Thymus (tissue), 11 donors: ENCODE results near the gene OR6B3. TPM values are rescaled to one million over a fixed set of nuclear protein-coding genes. Genes with fewer than 3 reads are reported as not detected.

ENCODE experiments used
- DNase-seq, 9 donors: peaks; one replicate each; pipeline ENCODE4 v3.0.0-alpha.2; 2013; ENCODE audit warnings: low spot score in 9 of 9, low read depth in 6 of 9, missing footprints in 1 of 9
- H3K27ac ChIP-seq, 2 donors: one replicate each; pipeline ENCODE4 v1.5.1; 2013; ENCODE audit warnings: control low read depth in 1 of 2, low read depth in 1 of 2, low read length in 1 of 2, mild to moderate bottlenecking in 1 of 2, moderate library complexity in 1 of 2
- H3K27me3 ChIP-seq, 2 donors: one replicate each; pipeline ENCODE4 v1.5.1; 2013; ENCODE audit warnings: low read length in 1 of 2; ENCODE audit not compliant: control insufficient read depth in 2 of 2, insufficient read depth in 1 of 2
- H3K36me3 ChIP-seq, 2 donors: one replicate each; pipeline ENCODE4 v1.5.1; 2013; ENCODE audit warnings: low read length in 1 of 2, mild to moderate bottlenecking in 1 of 2, moderate library complexity in 1 of 2; ENCODE audit not compliant: control insufficient read depth in 2 of 2, insufficient read depth in 2 of 2
- H3K4me1 ChIP-seq, 2 donors: one replicate each; pipeline ENCODE4 v1.5.1; 2013; ENCODE audit warnings: low read length in 2 of 2; ENCODE audit not compliant: control insufficient read depth in 2 of 2, insufficient read depth in 2 of 2
- H3K4me3 ChIP-seq, 2 donors: one replicate each; pipeline ENCODE4 v1.5.1; 2013; ENCODE audit warnings: low read length in 2 of 2, control low read depth in 1 of 2, mild to moderate bottlenecking in 1 of 2
- H3K9me3 ChIP-seq, 2 donors: one replicate each; pipeline ENCODE4 v1.5.1; 2013; ENCODE audit warnings: low read length in 1 of 2, mild to moderate bottlenecking in 1 of 2; ENCODE audit not compliant: control insufficient read depth in 2 of 2, insufficient read depth in 1 of 2
- WGBS: extraction: QIAGEN DNeasy Blood & Tissue Kit; methylation state at CpG from one replicate; pipeline ENCODE4 v1.1.7; 2013; 5-methylcytosine and 5-hydroxymethylcytosine counted together
- polyA plus RNA-seq: library from polyadenylated mRNA; stranded (reverse); fragments of 200-250 nt; gene quantifications from one replicate; pipeline ENCODE4 v1.2.3, GENCODE V29; 2013
- total RNA-seq: library from RNA; stranded (reverse); fragments of 120-200 nt; gene quantifications from one replicate; pipeline ENCODE4 v1.2.4, GENCODE V29; 2013
- donor health status: healthy.

OR6B3 gene
- total and polyA plus RNA-seq, 2 donors = not detected

- Histone ChIP-seq H3K27me3 (no peaks in the 10 kb centered on the region), H3K4me3 (no peak overlapping the region), H3K4me1 (no peaks in the 10 kb centered on the region), H3K9me3 (no peaks in the 10 kb centered on the region), H3K36me3 (peaks cover 64 to 76% of the 10 kb centered on the region in 2 donors), H3K27ac (no peak overlapping the region)
- no peak for DNase-seq
- 100% methylated on average over 1 of the region's 1 CpG for WGBS
These were observed 40.0 kb downstream of the OR6B3 start for GRCh38 chr2:240013343-240013742.

GRCh38 chr2:240002983-240003382, 50.3 kb downstream of the OR6B3 start:
- H3K36me3 ChIP-seq = peaks cover 62 to 68% of the 10 kb centered on the region in 2 donors
- H3K4me3 ChIP-seq = no peak overlapping the region
- H3K9me3 ChIP-seq = no peaks in the 10 kb centered on the region
- no peaks in the 10 kb centered on the region for H3K27me3 ChIP-seq
- DNase-seq = no peak
- no peak overlapping the region for H3K27ac ChIP-seq
- no peaks in the 10 kb centered on the region for H3K4me1 ChIP-seq
- WGBS = 93% methylated on average over 7 of the region's 7 CpGs

GRCh38 chr2:240000671-240001070, 52.6 kb downstream of the OR6B3 start:
- H3K27me3 ChIP-seq = no peaks in the 10 kb centered on the region
- peaks cover 54 to 64% of the 10 kb centered on the region in 2 donors for H3K36me3 ChIP-seq
- H3K9me3 ChIP-seq = no peaks in the 10 kb centered on the region
- no peaks in the 10 kb centered on the region for H3K4me1 ChIP-seq
- no peak overlapping the region for H3K27ac ChIP-seq
- DNase-seq = no peak
- WGBS = 97% methylated on average over 11 of the region's 11 CpGs
- H3K4me3 ChIP-seq = no peak overlapping the region

- 95% methylated on average over 9 of the region's 9 CpGs for WGBS
- Histone ChIP-seq H3K27ac (no peak overlapping the region), H3K27me3 (no peaks in the 10 kb centered on the region), H3K4me3 (no peak overlapping the region), H3K36me3 (peaks cover 33 to 54% of the 10 kb centered on the region in 2 donors), H3K9me3 (no peaks in the 10 kb centered on the region), H3K4me1 (no peaks in the 10 kb centered on the region)
- DNase-seq = no peak
These were observed 55.5 kb downstream of the OR6B3 start for GRCh38 chr2:239997686-239998409.

Other genes starting within 250 kb of the OR6B3 start
- gene NDUFA10, start 28.2 kb downstream of the OR6B3 start, total RNA-seq = 114 TPM
- gene NDUFA10, start 28.2 kb downstream of the OR6B3 start, polyA plus RNA-seq = 72.1 TPM
- gene OR6B2, start 23.1 kb downstream of the OR6B3 start, total RNA-seq = not detected
- not detected for gene OR6B2, start 23.1 kb downstream of the OR6B3 start, polyA plus RNA-seq
- 219 TPM for gene COPS9, start 82.8 kb upstream of the OR6B3 start, total RNA-seq
- gene COPS9, start 82.8 kb upstream of the OR6B3 start, polyA plus RNA-seq = 383 TPM
- 0.38 TPM for gene OTOS, start 87.1 kb upstream of the OR6B3 start, total RNA-seq
- gene OTOS, start 87.1 kb upstream of the OR6B3 start, polyA plus RNA-seq = 2.4 TPM